NOMO-1 (cell line): ENCODE results near the gene CSN1S1.

ENCODE experiments used
- DNase-seq, 2 experiments: peaks; one replicate each; lab custom pipeline; 2025; ENCODE audit not compliant: unreplicated experiment in 2 of 2; lab: John Stamatoyannopoulos, UW

The CSN1S1 gene

GRCh38 chr4:69986663-69987062, 55.8 kb downstream of the CSN1S1 start:
- DNase-seq = no peak

- no peak for DNase-seq
Observed at GRCh38 chr4:69991016-69991415, 60.1 kb downstream of the CSN1S1 start.

DNA sequence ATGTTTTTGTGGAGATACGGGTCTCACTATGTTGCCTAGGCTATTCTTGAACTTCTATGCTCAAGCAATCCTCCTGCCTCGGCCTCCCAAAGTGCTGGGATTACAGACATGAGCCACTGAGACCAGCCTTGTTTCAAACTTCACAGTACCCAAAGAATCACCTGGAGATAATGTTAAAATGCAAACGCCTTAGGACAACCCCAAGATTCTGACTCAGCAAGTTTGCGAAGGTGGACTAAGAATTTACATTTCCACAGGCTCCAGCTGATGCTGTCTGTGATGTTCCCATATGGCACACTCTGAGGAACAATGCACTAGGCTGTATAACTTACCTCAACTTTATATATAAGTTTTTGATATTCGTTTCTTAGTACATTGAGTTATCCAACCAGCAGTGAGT, 63.9 kb downstream of the CSN1S1 start:
- no peak for DNase-seq

DNA sequence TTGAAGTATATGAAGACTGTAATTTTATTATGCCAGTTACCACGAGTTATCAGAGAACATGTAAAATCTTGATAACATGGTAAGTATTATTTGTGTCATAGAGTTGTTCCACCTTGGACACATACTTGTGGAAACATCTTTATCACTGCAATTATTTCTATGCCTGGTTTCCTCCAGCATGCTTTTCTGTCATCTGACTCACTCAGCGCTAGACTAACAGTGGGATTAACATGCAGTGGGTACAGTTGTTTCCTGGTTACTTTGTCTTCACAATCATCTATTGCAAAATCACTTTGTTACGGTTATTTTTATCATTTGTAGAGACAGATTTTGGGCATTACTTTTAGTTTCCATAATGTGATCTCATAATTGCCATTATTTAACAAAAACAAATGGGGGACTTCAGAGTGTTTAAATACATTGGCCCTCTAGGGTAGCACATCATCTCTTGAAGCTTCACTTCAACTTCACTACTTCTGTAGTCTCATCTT, 64.7 kb downstream of the CSN1S1 start, which contains the start of gene STATH:
STATH (plus strand) TSS at position 441 of the 491 bp plus-strand sequence. CDS start 2,472 bp downstream, outside the sequence.
- no peak for DNase-seq
